ENCODE data around the gene SPATC1L. TPM values are rescaled to one million over a fixed set of nuclear protein-coding genes. Genes with fewer than 3 reads are reported as not detected.
"Not testable (repeated sequence)": the region's sequence is repeated elsewhere in the genome, so short reads cannot be mapped to it uniquely, and the experiment has no call there.

Gene SPATC1L
- polyA plus RNA-seq, 1 donor from 2014 or later: 20.6 TPM

DNA sequence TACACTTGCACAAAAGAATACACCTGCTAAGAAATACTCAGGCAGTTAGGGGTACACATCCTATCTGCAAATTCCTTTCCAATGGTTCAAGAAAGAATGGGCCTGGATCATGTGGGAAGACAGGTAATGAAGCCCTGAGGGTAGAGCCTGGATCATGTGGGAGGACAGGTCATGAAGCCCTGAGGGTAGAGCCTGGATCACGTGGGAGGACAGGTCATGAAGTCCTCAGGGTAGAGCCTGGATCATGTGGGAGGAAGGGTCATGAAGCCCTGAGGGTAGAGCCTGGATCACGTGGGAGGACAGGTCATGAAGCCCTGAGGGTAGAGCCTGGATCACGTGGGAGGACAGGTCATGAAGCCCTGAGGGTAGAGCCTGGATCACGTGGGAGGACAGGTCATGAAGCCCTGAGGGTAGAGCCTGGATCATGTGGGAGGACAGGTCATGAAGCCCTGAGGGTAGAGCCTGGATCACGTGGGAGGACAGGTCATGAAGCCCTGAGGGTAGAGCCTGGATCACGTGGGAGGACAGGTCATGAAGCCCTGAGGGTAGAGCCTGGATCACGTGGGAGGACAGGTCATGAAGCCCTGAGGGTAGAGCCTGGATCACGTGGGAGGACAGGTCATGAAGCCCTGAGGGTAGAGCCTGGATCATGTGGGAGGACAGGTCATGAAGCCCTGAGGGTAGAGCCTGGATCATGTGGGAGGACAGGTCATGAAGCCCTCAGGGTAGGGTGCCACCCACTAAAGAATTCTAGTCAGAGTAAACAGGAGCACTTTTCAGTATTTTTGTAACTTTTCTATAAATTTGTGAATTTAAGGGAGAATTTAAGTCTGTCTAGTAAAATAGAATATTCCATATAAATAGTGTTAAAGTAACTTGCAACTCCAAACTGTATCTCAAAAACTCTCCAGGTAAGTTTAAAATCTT is 16.9 kb upstream of the SPATC1L start:
- H3K9me3 ChIP-seq (ENCODE audit: low read length); H3K4me3 ChIP-seq (ENCODE audit: low read length); H3K27me3 ChIP-seq (ENCODE audit: insufficient read depth, low read depth, low read length); H3K9ac ChIP-seq (ENCODE audit: low read length); H3K27ac ChIP-seq (ENCODE audit: low read length); H3K79me2 ChIP-seq (replicated peaks; ENCODE audit: insufficient read depth, low read length); H3K4me2 ChIP-seq (ENCODE audit: low read length); H3K36me3 ChIP-seq (ENCODE audit: insufficient read depth, low read length); H3K9me2 ChIP-seq (ENCODE audit: insufficient read depth, low read length); H4K20me1 ChIP-seq (ENCODE audit: insufficient read depth); H3F3A ChIP-seq (ENCODE audit: insufficient read depth, low read length, poor library complexity, severe bottlenecking); H2AFZ ChIP-seq (ENCODE audit: low read depth, low read length): not testable (repeated sequence)

DNA sequence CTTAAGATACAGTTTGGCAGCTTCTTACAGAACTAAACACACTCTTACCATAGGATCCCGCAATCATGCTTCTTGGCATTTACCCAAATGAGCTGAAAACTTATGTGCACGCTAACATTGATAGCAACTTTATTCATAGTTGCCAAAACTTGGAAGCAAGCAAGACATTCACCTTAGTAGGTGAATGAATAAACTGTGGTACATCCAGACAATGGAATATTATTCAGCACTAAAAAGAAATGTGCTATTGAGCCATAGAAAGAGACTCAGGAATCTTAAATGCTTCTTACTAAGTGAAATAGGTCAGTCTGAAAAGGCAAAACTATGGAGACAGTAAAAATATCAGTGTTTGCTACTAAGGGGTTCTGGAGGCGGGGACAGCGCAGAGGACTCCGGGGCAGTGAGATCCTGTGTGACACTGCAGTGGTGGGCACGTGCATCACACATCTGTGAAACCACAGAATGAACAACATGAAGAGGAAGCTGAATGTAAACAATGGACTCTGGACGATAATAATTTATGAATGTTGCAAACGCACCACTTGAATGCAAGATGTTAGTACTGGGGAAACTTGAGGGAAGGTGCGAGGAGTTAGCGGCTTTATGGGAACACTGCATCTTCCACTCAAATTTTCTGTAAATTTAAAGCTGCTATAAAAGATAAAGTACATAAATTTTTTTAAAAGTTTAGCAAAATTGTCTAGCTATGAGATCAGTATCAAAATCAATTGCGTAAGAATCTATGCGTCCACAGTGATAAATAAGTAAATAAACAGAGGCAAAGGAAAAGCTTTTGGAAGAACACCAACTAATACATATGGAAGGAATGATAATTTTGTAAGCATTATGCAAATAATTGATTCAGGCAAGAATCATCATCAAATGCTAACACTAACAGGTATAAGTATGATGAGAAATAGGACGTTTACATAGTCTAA is 15.4 kb upstream of the SPATC1L start:
- peaks cover 3% of the 10 kb centered on the region for H3K79me2 ChIP-seq (replicated peaks; ENCODE audit: insufficient read depth, low read length)
- no peaks in the 10 kb centered on the region for H3F3A ChIP-seq (ENCODE audit: insufficient read depth, low read length, poor library complexity, severe bottlenecking)
- no peaks in the 10 kb centered on the region for H4K20me1 ChIP-seq (ENCODE audit: insufficient read depth)
- TF ChIP-seq, protein P1, sequence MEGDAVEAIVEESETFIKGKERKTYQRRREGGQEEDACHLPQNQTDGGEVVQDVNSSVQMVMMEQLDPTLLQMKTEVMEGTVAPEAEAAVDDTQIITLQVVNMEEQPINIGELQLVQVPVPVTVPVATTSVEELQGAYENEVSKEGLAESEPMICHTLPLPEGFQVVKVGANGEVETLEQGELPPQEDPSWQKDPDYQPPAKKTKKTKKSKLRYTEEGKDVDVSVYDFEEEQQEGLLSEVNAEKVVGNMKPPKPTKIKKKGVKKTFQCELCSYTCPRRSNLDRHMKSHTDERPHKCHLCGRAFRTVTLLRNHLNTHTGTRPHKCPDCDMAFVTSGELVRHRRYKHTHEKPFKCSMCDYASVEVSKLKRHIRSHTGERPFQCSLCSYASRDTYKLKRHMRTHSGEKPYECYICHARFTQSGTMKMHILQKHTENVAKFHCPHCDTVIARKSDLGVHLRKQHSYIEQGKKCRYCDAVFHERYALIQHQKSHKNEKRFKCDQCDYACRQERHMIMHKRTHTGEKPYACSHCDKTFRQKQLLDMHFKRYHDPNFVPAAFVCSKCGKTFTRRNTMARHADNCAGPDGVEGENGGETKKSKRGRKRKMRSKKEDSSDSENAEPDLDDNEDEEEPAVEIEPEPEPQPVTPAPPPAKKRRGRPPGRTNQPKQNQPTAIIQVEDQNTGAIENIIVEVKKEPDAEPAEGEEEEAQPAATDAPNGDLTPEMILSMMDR (IDR thresholded peaks at IDR 0.05; ENCODE audit: poor library complexity, severe bottlenecking): no peak
- TF ChIP-seq RAD21 (conservative IDR thresholded peaks at IDR 0.05) (no peak), TAF1 (IDR thresholded peaks at IDR 0.05; ENCODE audit: low read depth) (no peak), SMC3 (conservative IDR thresholded peaks at IDR 0.05; ENCODE audit: poor library complexity) (no peak), POLR2AphosphoS5 (IDR thresholded peaks at IDR 0.05) (no peak), EP300 (conservative IDR thresholded peaks at IDR 0.05; ENCODE audit: poor library complexity, severe bottlenecking) (no peak), EZH2 (IDR thresholded peaks at IDR 0.05; ENCODE audit: borderline replicate concordance, insufficient read depth, low read length, poor library complexity, severe bottlenecking) (no peak), MXI1 (conservative IDR thresholded peaks at IDR 0.05; ENCODE audit: poor library complexity, severe bottlenecking) (no peak)
- TF ChIP-seq, protein P2, sequence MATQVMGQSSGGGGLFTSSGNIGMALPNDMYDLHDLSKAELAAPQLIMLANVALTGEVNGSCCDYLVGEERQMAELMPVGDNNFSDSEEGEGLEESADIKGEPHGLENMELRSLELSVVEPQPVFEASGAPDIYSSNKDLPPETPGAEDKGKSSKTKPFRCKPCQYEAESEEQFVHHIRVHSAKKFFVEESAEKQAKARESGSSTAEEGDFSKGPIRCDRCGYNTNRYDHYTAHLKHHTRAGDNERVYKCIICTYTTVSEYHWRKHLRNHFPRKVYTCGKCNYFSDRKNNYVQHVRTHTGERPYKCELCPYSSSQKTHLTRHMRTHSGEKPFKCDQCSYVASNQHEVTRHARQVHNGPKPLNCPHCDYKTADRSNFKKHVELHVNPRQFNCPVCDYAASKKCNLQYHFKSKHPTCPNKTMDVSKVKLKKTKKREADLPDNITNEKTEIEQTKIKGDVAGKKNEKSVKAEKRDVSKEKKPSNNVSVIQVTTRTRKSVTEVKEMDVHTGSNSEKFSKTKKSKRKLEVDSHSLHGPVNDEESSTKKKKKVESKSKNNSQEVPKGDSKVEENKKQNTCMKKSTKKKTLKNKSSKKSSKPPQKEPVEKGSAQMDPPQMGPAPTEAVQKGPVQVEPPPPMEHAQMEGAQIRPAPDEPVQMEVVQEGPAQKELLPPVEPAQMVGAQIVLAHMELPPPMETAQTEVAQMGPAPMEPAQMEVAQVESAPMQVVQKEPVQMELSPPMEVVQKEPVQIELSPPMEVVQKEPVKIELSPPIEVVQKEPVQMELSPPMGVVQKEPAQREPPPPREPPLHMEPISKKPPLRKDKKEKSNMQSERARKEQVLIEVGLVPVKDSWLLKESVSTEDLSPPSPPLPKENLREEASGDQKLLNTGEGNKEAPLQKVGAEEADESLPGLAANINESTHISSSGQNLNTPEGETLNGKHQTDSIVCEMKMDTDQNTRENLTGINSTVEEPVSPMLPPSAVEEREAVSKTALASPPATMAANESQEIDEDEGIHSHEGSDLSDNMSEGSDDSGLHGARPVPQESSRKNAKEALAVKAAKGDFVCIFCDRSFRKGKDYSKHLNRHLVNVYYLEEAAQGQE (IDR thresholded peaks at IDR 0.05; ENCODE audit: borderline replicate concordance): no peak
- peaks cover 8% of the 10 kb centered on the region for H3K36me3 ChIP-seq (ENCODE audit: insufficient read depth, low read length)
- no peak overlapping the region for H3K9ac ChIP-seq (ENCODE audit: low read length)
- no peak overlapping the region for H3K4me2 ChIP-seq (ENCODE audit: low read length)
- H3K9me3 ChIP-seq (ENCODE audit: low read length): peaks cover 5% of the 10 kb centered on the region
- no peak overlapping the region for H3K4me3 ChIP-seq (ENCODE audit: low read length)
- H3K27ac ChIP-seq (ENCODE audit: low read length): no peak overlapping the region
- no peaks in the 10 kb centered on the region for H3K27me3 ChIP-seq (ENCODE audit: insufficient read depth, low read depth, low read length)
- H2AFZ ChIP-seq (ENCODE audit: low read depth, low read length): no peak overlapping the region
- no peaks in the 10 kb centered on the region for H3K9me2 ChIP-seq (ENCODE audit: insufficient read depth, low read length)
